Thyroid gland (tissue), 4 donors: Measurements from ENCODE around the gene MS4A1. TPM values are rescaled to one million over a fixed set of nuclear protein-coding genes. Genes with fewer than 3 reads are reported as not detected.

ENCODE experiments used
- DNase-seq, 2 donors: peaks; one replicate each; pipeline ENCODE4 v3.0.0-alpha.2; 2019
- H3K27ac ChIP-seq, 3 donors: fragments of 200-600 bp; sonication (generic); 1 replicate in 2 of 3; 2 replicates in 1 of 3; pipeline ENCODE4 v1.5.1; 2016 to 2019; ENCODE audit warnings: mild to moderate bottlenecking in 1 of 3, moderate library complexity in 1 of 3
- H3K27me3 ChIP-seq: fragments of 200-600 bp; sonication (generic); one replicate; pipeline ENCODE4 v1.5.1; 2019
- H3K36me3 ChIP-seq, 2 donors: fragments of 200-600 bp; sonication (generic); one replicate each; pipeline ENCODE4 v1.5.1; 2016 to 2019
- H3K4me1 ChIP-seq, 2 donors: fragments of 200-600 bp; sonication (generic); one replicate each; pipeline ENCODE4 v1.5.1; 2017 to 2019
- H3K4me3 ChIP-seq, 3 donors: fragments of 200-600 bp; sonication (generic); replicated peaks in 1 of 3; 1 replicate in 2 of 3; 2 replicates in 1 of 3; pipeline ENCODE4 v1.5.1; 2016; ENCODE audit warnings: mild to moderate bottlenecking in 1 of 3
- H3K9me3 ChIP-seq: fragments of 200-600 bp; sonication (generic); one replicate; pipeline ENCODE4 v1.5.1; 2017
- POLR2A ChIP-seq, 2 donors: fragments of 450-650 bp; IDR thresholded peaks; one replicate each; pipeline ENCODE4 v1.6.1; 2017; ENCODE audit warnings: antibody characterized with exemption in 2 of 2, mild to moderate bottlenecking in 2 of 2, moderate library complexity in 1 of 2
- WGBS, 2 donors: methylation state at CpG; one replicate each; pipeline ENCODE4 v1.1.5; 2017; 5-methylcytosine and 5-hydroxymethylcytosine counted together
- intact Hi-C: fragments of 100-400 bp; cut with DNase I; formaldehyde crosslinking; loops from one replicate; pipeline ENCODE4 v1.15.1; 2023
- total RNA-seq, 4 donors: library from RNA; depleted of rRNA; stranded (reverse); fragments of >200 nt; gene quantifications; one replicate each; pipeline ENCODE4 v1.2.3, GENCODE V29; 2016
- TF ChIP-seq, protein P1 (sequence below), 6 experiments: fragments of 200-600 bp in 3 of 6; fragments of 450-650 bp in 3 of 6; sonication (generic) in 3 of 6; IDR thresholded peaks; one replicate each; pipeline ENCODE4 v1.5.1; 2016 to 2019; ENCODE audit warnings: antibody characterized with exemption in 6 of 6, mild to moderate bottlenecking in 2 of 6, inconsistent platforms in 1 of 6, moderate library complexity in 1 of 6

Gene MS4A1
- total RNA-seq, 4 donors from 2014 or later, result 0.13 to 0.25 TPM; not detected in 2

DNA sequence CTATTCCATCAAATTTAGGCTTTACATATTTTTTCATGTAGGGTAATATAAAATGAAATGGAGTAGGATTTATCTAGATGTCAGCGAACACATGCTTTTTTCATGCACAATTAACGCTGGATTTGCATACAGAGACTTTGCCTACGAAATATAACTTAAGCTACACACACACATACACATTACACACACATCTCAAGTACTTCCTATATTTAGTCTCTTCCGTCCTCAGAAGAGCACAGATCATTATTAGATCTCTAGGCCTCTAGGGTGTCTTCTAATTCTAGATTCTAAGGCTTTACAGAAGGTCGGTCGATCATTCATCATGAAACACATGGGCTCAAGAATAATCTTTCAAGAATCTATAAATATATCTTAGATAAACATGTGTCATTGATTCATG is 55.7 kb downstream of the MS4A1 start:
- Histone ChIP-seq H3K4me3 (no peak overlapping the region), H3K4me1 (peaks cover 0 to 5% of the 10 kb centered on the region in 2 donors), H3K36me3 (no peaks in the 10 kb centered on the region), H3K9me3 (no peaks in the 10 kb centered on the region), H3K27me3 (no peaks in the 10 kb centered on the region), H3K27ac (no peak overlapping the region)
- intact Hi-C loops, result no loop called here
- no peak for DNase-seq
- TF ChIP-seq, protein P1, sequence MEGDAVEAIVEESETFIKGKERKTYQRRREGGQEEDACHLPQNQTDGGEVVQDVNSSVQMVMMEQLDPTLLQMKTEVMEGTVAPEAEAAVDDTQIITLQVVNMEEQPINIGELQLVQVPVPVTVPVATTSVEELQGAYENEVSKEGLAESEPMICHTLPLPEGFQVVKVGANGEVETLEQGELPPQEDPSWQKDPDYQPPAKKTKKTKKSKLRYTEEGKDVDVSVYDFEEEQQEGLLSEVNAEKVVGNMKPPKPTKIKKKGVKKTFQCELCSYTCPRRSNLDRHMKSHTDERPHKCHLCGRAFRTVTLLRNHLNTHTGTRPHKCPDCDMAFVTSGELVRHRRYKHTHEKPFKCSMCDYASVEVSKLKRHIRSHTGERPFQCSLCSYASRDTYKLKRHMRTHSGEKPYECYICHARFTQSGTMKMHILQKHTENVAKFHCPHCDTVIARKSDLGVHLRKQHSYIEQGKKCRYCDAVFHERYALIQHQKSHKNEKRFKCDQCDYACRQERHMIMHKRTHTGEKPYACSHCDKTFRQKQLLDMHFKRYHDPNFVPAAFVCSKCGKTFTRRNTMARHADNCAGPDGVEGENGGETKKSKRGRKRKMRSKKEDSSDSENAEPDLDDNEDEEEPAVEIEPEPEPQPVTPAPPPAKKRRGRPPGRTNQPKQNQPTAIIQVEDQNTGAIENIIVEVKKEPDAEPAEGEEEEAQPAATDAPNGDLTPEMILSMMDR (IDR thresholded peaks at IDR 0.05), result no peak
- no peak for TF ChIP-seq POLR2A (IDR thresholded peaks at IDR 0.05)
- WGBS, 2 donors, result 69 to 73% methylated on average over 6 of the region's 6 CpGs

DNA sequence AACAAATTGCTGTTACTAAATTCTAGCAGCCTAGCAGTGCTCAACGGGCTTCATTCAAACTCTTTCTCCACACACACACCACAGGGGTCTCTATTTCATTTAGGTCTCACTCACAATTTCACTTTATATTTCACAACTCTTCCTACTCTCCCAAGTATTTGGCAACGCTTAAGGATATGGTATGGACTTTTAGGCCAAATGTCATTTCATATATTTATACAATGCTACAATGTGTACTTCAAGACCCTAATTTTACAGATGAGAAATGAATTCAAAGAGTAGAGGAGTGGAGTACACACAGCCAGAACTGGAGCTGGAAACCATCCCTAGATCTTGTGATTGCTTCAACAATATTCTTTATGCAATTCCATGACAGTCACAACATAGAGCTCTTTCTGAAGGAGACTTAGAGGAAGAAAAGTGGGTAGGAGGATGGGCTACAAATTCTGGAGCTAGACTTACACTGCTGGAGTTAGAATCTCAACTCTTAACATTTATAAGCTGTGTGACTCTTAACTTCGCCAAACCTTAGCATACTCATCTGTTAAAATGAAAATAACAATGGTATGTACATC is 57.1 kb downstream of the MS4A1 start:
- no peak overlapping the region for H3K4me3 ChIP-seq
- intact Hi-C loops, result no loop called here
- DNase-seq, result no peak
- peaks cover 0 to 5% of the 10 kb centered on the region in 2 donors for H3K4me1 ChIP-seq
- H3K9me3 ChIP-seq, result no peaks in the 10 kb centered on the region
- H3K27me3 ChIP-seq, result no peaks in the 10 kb centered on the region
- no peaks in the 10 kb centered on the region for H3K36me3 ChIP-seq
- no peak overlapping the region for H3K27ac ChIP-seq
- TF ChIP-seq, protein P1 (IDR thresholded peaks at IDR 0.05), result no peak
- TF ChIP-seq POLR2A (IDR thresholded peaks at IDR 0.05), result no peak
- 74 to 76% methylated on average over 3 of the region's 3 CpGs for WGBS, 2 donors

DNA sequence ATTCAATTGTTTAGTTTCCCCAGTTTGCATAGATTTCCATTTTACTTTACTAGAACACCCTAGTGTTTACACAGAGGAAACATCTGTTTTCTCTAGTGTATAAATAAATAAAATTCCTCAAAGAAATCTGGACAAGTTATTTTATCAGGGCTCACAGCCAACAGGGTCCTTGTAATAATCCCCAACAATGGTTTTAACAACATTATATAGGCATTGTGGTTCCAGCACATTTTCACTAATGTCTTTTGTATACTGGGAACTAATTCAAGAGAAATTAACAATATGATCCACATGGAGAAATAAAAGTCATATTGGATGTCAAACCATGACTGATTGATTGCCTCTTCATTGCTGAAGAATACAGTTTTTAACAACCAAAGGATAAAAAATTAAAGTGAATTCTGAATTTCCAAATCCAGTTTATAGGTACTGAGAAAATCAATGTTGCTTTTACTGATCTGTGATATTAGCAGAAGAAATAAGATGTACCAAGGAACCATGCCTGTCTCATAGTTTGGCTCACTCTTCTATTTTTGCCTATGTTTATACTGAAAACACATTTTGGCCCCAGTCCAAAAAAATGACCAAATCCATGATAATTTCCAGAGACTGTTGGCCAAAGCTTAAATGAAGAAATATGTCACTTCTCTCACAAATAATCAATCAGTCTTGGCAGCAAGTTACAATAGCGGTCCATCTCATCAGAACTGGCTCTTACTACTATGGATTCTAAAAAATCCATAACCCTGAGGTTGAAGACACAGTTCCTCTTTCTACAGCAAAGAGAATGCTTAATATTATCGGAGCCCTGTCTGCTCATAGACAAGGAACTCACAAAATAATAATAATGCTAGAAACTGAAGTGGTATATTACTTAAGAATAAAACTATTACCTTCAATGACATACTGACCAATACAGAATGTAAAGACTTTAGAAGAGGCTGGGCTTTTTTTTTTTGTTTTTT is 58.1 kb downstream of the MS4A1 start:
- Histone ChIP-seq H3K4me3 (no peak overlapping the region), H3K36me3 (no peaks in the 10 kb centered on the region), H3K27ac (no peak overlapping the region), H3K4me1 (peaks cover 0 to 5% of the 10 kb centered on the region in 2 donors), H3K9me3 (no peaks in the 10 kb centered on the region), H3K27me3 (no peaks in the 10 kb centered on the region)
- no peak for DNase-seq
- intact Hi-C loops, result no loop called here
- 70 to 72% methylated on average over 2 of the region's 2 CpGs for WGBS, 2 donors
- no peak for TF ChIP-seq POLR2A (IDR thresholded peaks at IDR 0.05)
- TF ChIP-seq, protein P1 (IDR thresholded peaks at IDR 0.05), result no peak

DNA sequence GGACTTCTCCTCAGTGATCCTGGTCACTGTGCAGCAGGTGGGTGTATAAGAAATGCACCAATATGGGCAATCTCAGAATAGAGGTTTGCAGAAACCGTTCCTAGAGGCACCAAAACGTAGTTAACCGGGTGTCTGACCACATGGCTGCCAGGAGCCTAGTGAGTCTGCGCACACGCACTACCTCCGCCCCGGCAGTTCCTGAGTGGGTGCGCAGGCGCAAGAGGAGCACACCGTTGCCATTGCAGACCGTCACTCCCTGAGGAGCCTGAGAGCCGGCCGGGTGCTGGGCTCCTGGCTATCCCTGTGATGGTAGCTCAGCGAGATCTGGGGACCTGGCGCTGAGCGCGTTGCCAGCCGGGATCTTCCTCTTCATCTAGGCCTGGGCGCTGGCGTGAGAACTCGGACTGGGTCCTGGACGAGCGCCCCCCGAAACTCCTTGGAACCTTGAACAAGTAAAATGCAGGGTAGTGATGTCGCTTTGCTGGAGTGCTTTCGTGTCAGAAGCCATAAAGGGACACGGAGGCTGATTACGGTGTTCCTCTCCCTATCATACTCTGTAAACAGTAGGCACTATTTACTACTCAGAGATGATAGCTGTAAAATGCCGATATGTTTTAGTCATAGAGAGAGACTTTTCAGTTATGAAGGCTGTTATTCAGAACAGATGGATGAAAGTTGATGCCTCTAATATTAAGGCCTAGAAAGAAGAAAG is 59.7 kb downstream of the MS4A1 start, which contains the start of gene MS4A13:
Gene MS4A13, plus strand, starts transcription at position 249 of the 712 bp plus-strand sequence. CDS start 2,692 bp downstream, outside the sequence.
- Histone ChIP-seq H3K4me3 (no peak within 1 kb of the TSS), H3K9me3 (no peaks in the 10 kb centered on the region), H3K27ac (no peak within 1 kb of the TSS), H3K4me1 (peaks cover 0 to 5% of the 10 kb centered on the region in 2 donors), H3K36me3 (no peaks in the 10 kb centered on the region), H3K27me3 (no peaks in the 10 kb centered on the region)
- DNase-seq, result no peak
- TF ChIP-seq POLR2A (IDR thresholded peaks at IDR 0.05), result no peak
- TF ChIP-seq, protein P1 (IDR thresholded peaks at IDR 0.05), result no peak
- intact Hi-C loops, result no loop called here
- WGBS, 2 donors, result 91 to 96% methylated on average over 12 to 24 of the region's 29 CpGs

Other genes with a start within 250 kb of the MS4A1 start
- gene MS4A4E, start 212.7 kb upstream of the MS4A1 start, total RNA-seq, result under 1 TPM in 2 of 4 donors, not detected in 2; 0.56 to 0.73 TPM
- gene MS4A4A, start 175.2 kb upstream of the MS4A1 start, total RNA-seq, result 10 to 100 TPM in 1 of 4 donors, 1 to 10 TPM in 3; 4.1 to 53.9 (median 7.9) TPM
- not detected for gene MS4A6E, start 128.6 kb upstream of the MS4A1 start, total RNA-seq
- gene MS4A7, start 77.3 kb upstream of the MS4A1 start, total RNA-seq, result 10 to 100 TPM in 1 of 4 donors, 1 to 10 TPM in 3; 6.1 to 44.2 (median 7.0) TPM
- gene MS4A14, start 59.4 kb upstream of the MS4A1 start, total RNA-seq, result 1 to 10 TPM in 2 of 4 donors, under 1 TPM in 2; 0.49 to 1.6 (median 0.92) TPM
- not detected for gene MS4A5, start 26.3 kb upstream of the MS4A1 start, total RNA-seq
- not detected for gene MS4A12, start 36.9 kb downstream of the MS4A1 start, total RNA-seq
- not detected for gene MS4A13, start 59.5 kb downstream of the MS4A1 start, total RNA-seq
- gene MS4A8, start 243.8 kb downstream of the MS4A1 start, total RNA-seq, result not detected